ENCODE data around the gene ATP2B1.

- TF ChIP-seq CTCF (IDR thresholded peaks at IDR 0.05) (no peak), ZFX (IDR thresholded peaks at IDR 0.05; ENCODE audit: borderline replicate concordance) (no peak)
Observed at GRCh38 chr12:89567691-89568239, 140.9 kb downstream of the ATP2B1 start.
